GM19193 (cell line): ENCODE results near the gene XAF1.

Experiments used
- POLR2A ChIP-seq: IDR thresholded peaks from 4 replicates; pipeline ENCODE4 v1.6.1; 2011; ENCODE audit not compliant: insufficient read depth, insufficient read length; ENCODE audit errors: extremely low read depth

The XAF1 gene

GRCh38 chr17:6755731-6756184 is at the start of gene XAF1:
XAF1 (plus strand) TSS chr17:6756046; CDS start chr17:6756079, 33 bp downstream.
- TF ChIP-seq POLR2A: peak; percentile 73

GRCh38 chr17:6706499-6706898 is 49.3 kb upstream of the XAF1 start:
- TF ChIP-seq POLR2A: no peak

GRCh38 chr17:6706996-6707395 is 48.9 kb upstream of the XAF1 start:
- TF ChIP-seq POLR2A: no peak

- TF ChIP-seq POLR2A: no peak
Measured at GRCh38 chr17:6708357-6708961, 47.4 kb upstream of the XAF1 start.

- TF ChIP-seq POLR2A: no peak
Measured at GRCh38 chr17:6710317-6710716, 45.5 kb upstream of the XAF1 start.

GRCh38 chr17:6711081-6711674 is 44.7 kb upstream of the XAF1 start:
- TF ChIP-seq POLR2A: no peak

GRCh38 chr17:6711681-6712057 is 44.2 kb upstream of the XAF1 start:
- no peak for TF ChIP-seq POLR2A

- TF ChIP-seq POLR2A: no peak
Measured at GRCh38 chr17:6712058-6712853, 43.6 kb upstream of the XAF1 start.

GRCh38 chr17:6712854-6713129 is 43.1 kb upstream of the XAF1 start:
- TF ChIP-seq POLR2A: no peak

GRCh38 chr17:6713130-6713917 is 42.5 kb upstream of the XAF1 start, which contains the start of gene SLC13A5:
SLC13A5 (minus strand) TSS chr17:6713369; CDS start chr17:6713333, 36 bp downstream.
- TF ChIP-seq POLR2A: no peak

GRCh38 chr17:6713918-6714271 is 42.0 kb upstream of the XAF1 start:
- no peak for TF ChIP-seq POLR2A

GRCh38 chr17:6714315-6714874 is 41.5 kb upstream of the XAF1 start:
- no peak for TF ChIP-seq POLR2A

GRCh38 chr17:6716736-6717135 is 39.1 kb upstream of the XAF1 start:
- TF ChIP-seq POLR2A: no peak

GRCh38 chr17:6721744-6722143 is 34.1 kb upstream of the XAF1 start:
- TF ChIP-seq POLR2A: no peak

- TF ChIP-seq POLR2A: no peak
Measured at GRCh38 chr17:6724009-6724408, 31.8 kb upstream of the XAF1 start.
